HG03571 (cell line): ENCODE results near the gene SOX30.

Experiments
- ATAC-seq: cut with Tn5 transposase; IDR thresholded peaks from one replicate; pipeline ENCODE4 v1.9.1; 2021; ENCODE audit not compliant: unreplicated experiment

Gene SOX30

DNA sequence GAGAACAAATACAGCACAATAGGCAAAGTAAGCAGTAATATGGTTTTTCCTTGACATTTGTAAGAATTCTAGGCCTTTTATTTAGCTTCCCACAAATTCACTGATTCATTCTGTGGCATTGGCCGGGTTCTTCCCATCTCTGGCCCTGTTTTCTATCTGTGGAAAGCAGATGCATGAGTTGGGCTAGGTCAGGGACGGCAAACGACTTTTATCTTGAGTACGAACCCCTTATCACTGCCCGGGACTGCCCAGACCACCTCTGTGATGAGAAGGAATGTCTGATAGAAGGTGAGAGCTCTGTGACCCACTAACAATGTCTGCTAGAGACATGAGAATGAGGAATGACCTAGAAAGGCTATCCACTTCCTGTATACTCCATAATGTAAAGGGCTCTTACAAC, 41.2 kb downstream of the SOX30 start:
- ATAC-seq: no peak

DNA sequence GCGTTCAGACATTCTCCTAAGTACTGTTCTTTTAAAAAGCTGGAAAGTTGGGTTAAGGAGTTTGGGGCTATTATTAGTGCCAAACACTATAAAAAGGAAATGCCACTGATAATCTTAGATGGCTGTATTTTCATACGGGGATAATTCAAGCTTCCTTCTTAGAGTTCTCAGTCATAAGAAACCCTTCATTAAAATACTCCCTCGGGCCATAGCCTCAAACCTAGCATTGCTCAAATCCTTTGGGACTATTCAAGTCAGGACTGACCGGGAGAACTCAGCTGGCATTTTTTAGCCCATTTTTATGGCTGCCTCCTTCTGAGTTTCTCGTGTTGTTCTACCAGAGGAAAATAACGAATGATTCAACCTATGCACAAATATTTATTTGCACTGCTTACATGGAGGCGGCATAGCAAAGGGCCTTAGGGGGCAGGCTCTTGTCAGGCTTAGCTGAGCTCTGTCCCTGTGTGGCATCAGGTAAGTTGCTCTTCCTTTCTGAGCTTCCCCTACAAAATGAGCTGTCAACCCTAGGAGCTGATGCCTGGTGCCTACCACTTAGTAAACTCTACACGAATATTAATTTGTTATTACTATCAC, 43.2 kb downstream of the SOX30 start:
- no peak for ATAC-seq

DNA sequence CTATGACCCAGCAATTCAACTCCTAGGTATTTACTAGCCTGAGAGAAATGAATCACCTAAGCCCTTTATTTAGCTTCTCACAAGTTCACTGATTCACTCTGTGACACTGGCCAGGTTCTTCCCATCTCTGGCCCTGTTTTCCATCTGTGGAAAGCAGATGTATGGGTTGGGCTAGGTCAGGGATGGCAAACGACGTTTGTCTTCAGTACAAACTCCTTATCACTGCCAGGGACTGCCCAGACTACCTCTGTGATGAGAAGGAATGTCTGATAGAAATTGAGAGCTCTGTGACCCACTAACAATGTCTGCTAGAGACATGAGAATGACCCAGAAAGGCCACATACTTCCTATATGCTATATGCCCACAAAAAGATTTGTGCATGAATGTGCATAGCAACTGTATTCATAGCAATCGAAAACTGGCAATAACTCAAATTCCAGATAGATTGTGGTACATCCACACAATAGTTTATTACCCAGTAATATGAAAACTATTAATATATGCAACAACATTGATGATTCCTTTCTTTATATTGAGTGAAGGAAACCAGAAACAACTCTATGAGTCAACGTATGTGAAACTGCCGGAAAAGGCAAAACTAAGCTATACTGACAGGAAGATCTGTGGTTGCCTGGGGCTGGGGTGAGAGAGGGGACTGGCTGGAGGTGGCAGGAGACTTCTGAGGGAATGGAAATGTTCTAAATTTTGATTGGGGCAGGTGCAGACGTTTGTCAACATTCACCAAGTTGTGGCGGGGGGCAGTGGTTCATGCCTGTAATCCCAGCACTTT, 44.7 kb downstream of the SOX30 start:
- peak; percentile 46 for ATAC-seq

DNA sequence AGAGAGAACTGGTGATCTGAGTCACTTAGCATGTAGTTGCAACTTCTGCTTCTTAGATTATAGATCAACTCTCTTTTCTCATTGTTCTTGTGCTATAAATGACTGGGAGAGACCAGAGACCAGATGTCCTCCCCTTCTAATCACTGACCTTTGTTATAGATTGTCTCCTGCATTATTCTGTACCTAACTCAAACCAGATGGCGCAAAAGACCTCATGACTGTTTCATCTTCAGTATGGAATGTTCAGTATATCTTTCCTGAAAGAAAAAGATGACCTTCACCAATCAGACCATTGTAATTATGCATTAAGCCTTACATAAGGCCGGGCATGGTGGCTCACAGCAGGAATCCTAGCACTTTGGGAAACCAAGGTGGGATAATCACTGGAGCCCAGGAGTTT, 46.2 kb downstream of the SOX30 start:
- no peak for ATAC-seq

DNA sequence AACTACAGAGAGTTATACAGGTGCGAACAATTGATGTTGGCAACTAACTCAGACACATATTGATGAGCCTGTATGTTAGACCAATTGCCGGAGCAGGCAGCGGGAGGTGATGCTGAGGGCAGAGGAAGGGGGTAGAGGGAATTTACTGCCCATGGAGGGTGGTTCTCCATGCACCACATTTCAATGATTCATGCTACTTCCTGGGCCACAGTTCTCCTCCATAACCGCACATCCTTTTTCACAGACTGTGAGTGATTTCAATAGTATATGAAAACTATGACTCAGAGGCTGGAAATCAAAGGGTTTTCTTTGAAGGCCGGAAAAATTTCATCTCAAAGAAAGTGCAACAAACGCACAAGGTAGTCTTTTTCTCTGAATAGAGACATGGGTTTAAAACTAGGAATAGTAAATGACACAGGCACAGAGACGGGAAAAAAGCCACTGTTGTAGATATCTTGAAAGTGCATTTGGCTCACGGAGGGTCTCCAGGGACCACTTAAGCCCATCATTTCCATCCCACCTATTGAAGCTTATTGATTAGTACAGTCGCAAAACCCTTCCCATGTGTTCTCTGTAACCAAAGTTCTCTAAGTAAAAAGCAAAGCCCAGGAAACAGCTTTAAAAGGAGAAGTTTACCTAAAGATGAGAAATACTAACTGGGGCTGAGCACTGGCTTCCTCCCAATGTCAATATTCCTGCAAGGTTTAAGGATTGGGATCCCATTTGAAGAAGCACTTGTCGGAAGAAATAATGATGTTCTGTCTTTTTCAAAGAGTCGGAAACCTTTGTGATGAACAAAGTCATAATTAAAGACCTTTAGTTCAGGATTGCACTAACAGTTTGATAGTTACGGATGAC, 48.7 kb downstream of the SOX30 start:
- no peak for ATAC-seq

DNA sequence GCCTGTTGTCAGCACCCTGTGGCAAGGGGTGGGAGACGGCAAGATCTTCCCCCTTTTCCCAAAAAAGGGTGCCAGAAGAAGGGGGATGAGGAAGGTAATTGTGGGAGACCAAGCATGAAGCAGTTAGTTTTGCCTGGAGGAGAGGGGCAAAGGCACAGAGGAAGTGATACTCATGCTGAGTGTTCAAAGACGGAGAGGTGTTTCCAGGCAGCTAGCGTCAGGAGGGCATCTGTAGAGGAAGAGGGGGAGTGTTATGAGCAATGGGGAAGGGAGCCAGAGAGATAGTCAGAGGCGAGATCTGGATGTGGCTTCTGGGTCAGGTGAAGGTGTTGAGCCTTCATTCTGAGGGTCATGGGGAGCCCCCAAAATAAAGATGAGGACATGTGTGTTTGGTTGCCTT, 49.7 kb downstream of the SOX30 start:
- ATAC-seq: peak; percentile 53

DNA sequence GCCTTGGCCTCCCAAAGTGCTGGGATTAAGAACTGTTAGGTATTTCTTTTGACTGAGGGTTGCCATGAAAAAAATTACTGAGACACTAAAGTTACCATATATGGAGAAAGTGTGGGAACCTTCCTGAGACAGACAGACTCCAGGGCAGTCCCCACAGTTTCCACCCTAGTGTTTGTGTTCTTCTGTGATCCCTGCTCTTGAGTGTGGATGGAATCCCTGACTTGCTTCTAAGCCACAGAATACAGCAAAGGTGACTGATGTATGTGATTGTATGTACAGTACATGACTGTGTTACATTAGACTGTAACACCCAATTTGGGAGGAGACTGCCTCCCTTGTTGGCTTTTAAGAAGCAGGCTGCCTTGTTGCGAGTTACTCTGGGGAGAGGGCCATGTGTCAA, 52.0 kb downstream of the SOX30 start:
- no peak for ATAC-seq

DNA sequence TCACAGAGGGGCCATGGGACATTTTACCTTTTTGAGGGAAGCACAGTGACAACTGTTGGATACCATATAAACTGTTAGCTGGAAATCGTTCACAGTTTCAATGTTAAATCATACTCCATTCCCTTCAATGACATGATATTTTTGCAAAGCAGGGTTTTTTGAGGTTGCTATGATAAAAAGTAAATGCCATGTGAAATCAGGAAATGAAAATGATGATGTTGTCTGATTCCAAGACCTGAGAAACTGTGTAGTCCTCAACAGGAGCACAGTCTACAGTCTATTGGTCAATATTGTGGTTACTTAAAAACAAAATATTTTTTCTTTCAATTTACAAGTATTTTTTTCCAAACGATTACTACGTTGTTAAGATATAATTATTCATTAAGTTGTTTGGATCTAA, 52.7 kb downstream of the SOX30 start:
- no peak for ATAC-seq

DNA sequence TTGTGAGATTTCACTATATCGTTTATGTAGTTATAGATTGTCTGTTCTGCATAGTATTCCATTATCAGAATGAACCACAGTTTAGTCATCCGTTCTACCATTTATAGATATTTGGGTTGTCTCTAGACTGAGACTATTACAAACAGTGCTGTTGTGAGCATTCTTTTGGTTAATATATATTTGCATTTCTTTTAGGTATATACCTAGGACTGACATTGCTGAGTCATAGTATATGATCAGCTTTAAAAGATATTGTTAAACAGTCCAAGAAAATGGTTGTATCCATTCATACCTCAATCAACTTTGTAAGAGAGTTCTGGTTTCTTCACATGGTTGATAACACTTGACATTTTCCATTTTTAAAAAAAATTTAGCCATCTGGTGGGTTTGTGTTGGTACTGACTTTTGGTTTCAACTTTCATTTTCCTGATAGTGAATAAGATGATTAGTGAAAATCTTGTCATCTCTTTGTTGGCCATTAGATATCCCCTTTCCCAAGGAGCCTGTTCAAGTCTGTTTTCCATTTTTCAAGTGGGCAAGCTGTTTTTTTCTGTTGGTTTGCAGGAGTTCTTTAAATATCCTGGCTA, 53.8 kb downstream of the SOX30 start:
- ATAC-seq: no peak

DNA sequence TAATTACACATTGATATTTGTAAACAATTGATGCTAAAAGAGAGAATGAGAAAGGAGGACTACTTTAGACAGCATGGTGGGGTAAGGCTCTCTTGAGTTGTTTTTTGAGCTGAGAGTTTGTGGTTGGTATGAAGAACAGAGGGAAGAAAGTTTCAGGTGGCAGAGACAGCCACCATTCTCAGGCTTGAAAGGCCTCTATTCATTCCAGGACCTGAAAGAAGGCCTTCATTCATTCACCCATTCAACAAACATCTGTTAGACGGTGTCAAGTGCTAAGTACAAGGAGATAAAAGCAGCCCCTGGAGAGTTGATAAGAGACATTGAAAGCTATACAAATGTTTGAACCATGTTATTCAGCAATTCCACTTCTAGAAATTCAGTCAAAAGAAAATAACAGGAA, 55.0 kb downstream of the SOX30 start:
- ATAC-seq: no peak

DNA sequence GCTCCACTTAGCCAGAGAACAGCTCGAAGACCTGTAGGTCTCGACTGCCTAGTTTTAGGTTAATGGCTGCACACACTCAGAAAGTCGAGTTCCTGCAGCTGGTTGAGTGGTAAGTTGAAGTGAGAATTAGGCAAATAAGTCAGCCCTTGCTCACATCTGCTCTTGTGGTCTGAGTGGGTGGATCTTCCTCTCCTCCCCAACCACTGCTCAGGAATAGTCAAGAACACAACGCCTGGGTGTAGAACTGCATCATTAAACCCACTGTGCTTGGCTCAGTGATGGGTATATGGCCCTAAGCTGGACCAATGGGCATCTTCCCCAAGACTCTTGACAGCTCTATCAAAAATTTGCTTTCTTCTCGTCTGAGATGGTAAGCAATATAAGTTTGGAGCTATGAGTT, 55.8 kb downstream of the SOX30 start:
- ATAC-seq: peak; percentile 85

DNA sequence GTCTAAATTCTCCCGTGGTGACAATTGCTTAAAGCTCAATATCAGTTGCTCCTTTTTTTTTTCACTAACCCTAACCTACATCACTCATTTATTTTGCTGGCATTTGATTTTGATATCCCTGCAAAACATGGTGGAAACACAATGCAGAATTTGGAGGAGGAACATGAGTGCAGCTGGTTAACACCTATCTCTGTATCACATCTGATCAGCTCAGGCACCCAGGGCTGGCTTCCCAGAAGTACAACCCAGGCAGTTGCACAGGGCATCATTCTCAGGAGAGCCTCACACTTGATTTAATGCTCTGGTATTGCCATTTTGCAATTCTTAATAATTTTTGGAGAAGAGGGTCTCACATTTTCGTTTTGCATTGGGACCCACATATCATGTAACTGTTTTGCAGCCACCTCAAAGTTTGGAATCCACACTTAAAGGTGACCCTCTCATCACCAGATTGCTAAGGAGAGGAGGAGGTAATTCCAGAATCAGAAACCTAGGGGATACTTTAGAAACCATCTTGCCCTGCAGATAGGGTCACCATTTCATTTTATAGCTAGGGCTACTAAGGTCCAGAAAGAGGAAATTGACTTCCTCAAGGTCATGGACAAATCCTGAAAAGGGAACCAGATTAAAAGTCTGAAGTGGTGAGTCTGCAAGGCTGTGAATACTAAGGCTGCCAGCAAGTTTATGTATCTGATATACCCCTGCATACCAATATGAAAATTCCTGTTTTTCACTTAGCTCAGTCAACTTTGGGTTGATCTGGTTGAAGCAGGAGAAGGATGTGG, 57.4 kb downstream of the SOX30 start:
- ATAC-seq: no peak

DNA sequence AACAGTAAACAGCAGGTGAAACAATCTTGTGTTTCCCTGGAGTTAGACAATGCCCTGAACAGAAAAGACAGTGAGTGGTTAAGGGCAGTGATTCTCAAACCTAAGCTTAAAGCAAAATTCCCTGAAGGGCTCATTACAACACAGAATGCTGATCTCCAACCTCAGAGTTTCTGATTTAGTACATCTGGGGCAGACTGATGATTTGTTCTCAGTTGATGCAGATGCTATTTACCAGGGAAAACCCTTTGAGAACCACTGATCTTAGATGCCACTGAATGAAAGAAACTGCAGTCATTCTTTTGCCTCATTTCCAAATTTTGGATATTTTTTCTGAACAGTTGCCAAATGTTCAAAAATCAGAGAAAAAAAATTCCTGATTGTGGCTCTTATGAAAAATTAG, 58.0 kb downstream of the SOX30 start:
- no peak for ATAC-seq

DNA sequence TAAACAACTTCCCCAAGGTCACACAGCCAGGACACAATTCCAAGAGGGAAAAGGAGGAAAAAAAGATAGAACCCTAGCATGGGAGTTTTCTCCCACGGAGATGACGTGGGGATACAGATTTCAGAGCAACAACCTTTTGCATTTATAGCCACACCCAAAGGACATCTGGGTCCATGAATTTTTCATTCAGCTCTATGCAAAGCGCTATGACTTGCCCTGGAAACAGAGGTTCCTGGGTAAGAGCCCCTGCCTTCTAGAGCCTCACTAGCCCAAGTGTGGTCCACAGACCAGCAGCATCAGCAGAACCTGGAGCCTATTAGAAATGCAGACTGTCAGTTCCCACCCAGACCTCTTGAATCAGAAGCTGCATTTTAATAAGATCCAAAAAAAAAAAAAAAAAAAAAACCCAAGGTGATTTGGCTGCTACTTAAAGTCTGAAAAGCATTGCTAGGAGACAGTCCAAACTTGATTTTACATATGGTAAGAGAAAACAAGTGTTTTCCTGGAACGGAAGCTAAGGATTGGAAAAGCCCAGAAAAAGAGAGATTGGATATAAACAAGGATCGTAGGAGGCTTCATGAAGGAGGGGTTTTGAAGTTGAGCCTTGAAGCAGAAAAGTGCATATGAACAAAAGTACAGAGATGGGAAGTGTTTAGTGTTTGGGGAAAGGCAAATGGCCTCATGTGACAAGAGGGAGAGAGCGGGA, 59.0 kb downstream of the SOX30 start:
- no peak for ATAC-seq

DNA sequence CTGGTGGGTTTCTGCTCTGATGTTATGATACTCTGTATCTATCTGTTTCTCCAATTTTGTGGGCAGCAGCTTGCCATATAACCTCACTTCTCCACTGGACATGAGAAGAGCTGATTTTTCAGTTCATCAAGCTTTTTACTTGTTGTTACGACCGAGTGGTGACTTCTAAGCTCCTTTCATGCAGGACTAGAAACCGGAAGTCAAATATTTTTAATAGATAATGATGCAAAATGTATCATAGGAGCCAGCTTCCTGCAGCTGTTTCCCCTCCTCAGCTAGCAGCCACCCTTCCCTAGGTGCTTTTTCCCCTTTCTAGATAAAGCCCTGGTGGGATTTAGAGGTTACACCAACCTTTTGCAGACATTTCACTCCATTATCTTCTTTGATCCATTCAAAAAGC, 59.6 kb downstream of the SOX30 start:
- no peak for ATAC-seq

DNA sequence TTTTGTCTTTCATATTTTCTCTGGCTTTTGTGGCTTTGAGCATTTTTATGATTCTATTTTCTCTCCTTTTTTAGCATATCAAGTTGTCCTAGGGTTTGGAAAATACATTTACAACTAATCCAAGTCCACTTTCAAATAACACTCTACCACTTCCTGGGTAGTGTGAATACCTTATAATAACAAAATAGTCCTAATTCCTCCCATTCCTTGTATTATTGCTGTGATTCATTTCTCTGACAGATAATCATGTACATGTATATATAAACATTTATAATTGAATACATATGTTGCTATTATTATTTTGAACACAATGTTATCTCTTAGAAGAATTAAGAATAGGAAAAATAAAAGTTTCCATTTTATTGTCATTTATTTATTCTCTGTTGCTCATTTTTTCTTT, 61.8 kb downstream of the SOX30 start:
- no peak for ATAC-seq

DNA sequence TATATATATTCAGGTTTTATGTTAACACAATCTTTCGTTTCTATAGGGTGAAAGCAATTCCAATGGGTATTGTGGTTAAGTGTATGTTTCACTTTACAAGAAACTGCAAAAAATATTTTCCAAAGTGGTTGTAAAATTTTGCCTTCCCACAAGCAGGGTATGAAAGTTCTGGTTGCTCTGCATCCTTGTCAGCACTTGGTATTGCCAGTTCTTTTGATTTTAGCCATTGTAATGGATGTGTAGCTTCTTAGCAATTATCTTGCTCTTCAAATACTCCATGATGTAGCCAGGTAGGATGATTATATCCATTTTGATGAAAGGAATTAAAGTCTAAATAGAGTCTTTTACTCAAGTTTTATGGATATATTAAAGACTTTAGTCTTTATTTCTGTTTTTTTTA, 67.6 kb downstream of the SOX30 start:
- ATAC-seq: no peak

DNA sequence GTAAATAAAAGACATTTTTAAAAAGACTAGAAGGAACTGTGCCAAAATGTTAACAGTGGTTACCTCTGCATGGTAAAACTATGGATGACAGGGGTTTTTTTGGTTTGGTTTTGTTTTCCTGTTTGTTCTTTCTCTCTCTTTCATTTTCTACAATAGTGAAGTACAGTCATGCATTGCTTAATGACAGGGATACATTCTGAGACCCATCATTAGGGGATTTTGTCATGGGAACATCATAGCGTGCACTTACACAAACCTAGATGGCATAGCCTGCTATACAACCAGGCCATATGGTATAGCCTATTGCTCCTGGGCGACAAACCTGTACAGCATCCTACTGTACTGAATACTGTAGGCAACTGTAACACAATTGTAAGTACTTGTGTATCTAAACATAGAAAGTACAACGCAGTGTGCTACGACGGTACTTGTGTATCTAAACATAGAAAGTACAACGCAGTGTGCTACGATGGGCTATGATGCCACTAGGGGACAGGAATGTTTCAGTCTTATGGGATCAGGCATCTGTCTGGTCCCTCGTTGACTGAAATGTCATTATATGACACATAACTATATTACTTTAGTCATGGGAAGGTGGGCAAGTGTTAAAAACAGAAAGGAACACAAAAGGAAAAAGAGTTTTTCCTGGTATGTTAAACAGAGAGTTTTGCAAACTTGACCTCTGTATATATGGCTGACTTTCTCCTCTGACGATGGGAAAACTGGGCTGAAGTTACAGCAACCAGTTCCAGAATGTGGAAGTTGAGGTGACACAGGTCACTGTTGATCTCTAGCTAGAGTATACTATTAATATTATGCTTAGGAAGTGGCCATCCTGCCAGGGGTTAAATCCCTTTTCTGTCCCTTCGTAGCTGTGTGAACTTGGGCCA, 69.3 kb downstream of the SOX30 start:
- ATAC-seq: no peak

DNA sequence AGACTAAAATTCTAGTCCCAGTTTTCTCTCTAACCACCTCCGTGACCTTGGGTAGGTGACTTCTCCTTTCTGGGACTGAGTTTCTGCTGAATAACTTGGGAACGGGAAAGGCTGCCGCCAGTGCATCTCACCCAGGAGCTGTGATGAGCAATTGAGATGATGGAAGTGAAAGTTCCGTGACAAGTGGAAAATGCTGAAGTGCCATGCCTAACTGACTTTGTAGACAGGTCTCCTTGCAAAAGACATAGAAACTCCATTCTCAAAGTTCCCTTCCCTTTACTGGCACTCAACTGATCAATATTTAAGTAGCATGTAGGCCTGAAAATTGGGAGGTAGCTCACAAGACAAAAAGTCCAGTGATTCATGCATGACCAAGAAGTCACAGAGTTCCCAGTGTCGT, 70.3 kb downstream of the SOX30 start:
- ATAC-seq: no peak
